H1 (cell line): ENCODE measurements around the gene RTEL1.

Source experiments
- ASH2L ChIP-seq: fragments of 200-600, 300-600 bp; sonication (generic); IDR thresholded peaks from one replicate; pipeline ENCODE4 v1.7.1; 2017; ENCODE audit warnings: low read length
- CEBPB ChIP-seq: IDR thresholded peaks from 2 replicates; pipeline ENCODE4 v1.6.1; 2012; ENCODE audit warnings: low read depth, low read length
- GTF2F1 ChIP-seq: IDR thresholded peaks from 2 replicates; pipeline ENCODE4 v1.6.1; 2012; ENCODE audit warnings: low read depth, low read length, improper control_type of control experiment, borderline replicate concordance
- POLR2AphosphoS5 ChIP-seq: IDR thresholded peaks from 2 replicates; pipeline ENCODE4 v1.6.1; 2011; ENCODE audit warnings: low read depth, low read length
- TF ChIP-seq, protein P1 (sequence below), 3 experiments: IDR thresholded peaks; 1 replicate in 2 of 3; 2 replicates in 1 of 3; pipeline versions ENCODE4 v1.5.1 to v1.6.1; 2011; ENCODE audit warnings: low read length in 3 of 3, mild to moderate bottlenecking in 3 of 3, inconsistent platforms in 2 of 3, low read depth in 1 of 3, moderate library complexity in 1 of 3; ENCODE audit not compliant: insufficient read depth in 1 of 3; ENCODE audit errors: control extremely low read depth in 1 of 3

DNA sequence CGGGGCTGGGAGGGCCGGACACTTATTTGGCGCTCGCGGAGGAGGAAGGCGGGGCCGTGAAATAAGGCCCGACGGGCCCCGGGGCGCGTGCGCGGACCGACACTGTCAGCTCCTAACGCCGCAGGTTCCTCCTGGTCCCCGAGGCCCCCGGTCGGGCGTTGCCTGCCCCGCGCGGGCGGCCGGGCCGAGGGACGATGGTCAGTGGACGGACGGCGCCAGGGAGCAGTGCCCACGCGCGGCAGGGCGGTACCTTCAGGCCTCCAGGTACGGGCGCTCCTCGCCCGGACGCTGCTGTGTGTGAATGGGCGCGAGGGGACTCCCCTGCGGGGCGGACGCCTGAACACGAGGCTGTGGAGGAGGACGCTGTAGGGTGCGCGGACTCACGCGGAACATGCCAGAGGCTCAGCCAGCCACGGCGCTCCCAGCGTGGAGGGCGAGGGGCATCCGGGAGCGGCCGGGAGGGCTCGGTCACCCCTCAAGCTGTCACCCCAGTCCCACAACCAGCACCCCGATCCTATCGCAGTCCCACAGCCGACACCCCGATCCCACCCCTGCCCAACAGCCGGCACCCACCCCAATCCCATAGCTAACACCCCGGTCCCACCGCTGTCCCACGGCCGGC lies 30.9 kb upstream of the RTEL1 start:
- TF ChIP-seq POLR2AphosphoS5 (no peak), CEBPB (no peak), GTF2F1 (no peak), ASH2L (no peak)
- TF ChIP-seq, protein P1, sequence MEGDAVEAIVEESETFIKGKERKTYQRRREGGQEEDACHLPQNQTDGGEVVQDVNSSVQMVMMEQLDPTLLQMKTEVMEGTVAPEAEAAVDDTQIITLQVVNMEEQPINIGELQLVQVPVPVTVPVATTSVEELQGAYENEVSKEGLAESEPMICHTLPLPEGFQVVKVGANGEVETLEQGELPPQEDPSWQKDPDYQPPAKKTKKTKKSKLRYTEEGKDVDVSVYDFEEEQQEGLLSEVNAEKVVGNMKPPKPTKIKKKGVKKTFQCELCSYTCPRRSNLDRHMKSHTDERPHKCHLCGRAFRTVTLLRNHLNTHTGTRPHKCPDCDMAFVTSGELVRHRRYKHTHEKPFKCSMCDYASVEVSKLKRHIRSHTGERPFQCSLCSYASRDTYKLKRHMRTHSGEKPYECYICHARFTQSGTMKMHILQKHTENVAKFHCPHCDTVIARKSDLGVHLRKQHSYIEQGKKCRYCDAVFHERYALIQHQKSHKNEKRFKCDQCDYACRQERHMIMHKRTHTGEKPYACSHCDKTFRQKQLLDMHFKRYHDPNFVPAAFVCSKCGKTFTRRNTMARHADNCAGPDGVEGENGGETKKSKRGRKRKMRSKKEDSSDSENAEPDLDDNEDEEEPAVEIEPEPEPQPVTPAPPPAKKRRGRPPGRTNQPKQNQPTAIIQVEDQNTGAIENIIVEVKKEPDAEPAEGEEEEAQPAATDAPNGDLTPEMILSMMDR (IDR thresholded peaks at IDR 0.05; ENCODE audit: control extremely low read depth in 1 of 3, insufficient read depth in 1 of 3, low read depth in 1 of 3, low read length in 3 of 3), result no peak
